HS-27A (cell line): ENCODE measurements around the gene FAM53B.

ENCODE experiments used
- DNase-seq: peaks from one replicate; pipeline ENCODE4 v3.0.0-alpha.2; 2012; ENCODE audit warnings: low read depth, missing footprints

FAM53B gene

GRCh38 chr10:124742413-124743190 lies 1.6 kb downstream of the FAM53B start:
- no peak for DNase-seq

DNA sequence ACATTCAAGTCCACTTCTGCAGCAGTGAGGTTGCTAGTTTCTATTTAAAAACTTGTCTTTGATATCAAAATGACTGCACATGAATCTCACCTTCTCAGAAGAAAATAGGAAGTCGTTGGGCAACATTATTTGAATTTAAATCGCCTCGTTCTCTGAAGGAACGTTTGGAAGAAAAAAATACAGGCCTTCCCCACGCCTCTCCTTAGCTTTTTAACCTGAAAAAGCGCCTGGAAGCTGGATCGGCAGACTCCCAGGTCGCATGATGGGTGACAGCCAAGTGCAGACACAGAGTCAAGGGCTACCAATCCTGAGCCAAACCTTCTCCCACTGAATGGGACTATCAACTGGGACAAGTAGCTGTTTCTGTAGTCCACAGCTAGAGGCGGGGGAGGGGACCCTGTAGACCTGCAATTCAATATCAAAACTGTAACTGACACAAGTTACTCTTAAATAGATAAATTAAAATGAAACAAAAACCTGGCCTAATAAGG lies 2.2 kb downstream of the FAM53B start:
- no peak for DNase-seq

DNA sequence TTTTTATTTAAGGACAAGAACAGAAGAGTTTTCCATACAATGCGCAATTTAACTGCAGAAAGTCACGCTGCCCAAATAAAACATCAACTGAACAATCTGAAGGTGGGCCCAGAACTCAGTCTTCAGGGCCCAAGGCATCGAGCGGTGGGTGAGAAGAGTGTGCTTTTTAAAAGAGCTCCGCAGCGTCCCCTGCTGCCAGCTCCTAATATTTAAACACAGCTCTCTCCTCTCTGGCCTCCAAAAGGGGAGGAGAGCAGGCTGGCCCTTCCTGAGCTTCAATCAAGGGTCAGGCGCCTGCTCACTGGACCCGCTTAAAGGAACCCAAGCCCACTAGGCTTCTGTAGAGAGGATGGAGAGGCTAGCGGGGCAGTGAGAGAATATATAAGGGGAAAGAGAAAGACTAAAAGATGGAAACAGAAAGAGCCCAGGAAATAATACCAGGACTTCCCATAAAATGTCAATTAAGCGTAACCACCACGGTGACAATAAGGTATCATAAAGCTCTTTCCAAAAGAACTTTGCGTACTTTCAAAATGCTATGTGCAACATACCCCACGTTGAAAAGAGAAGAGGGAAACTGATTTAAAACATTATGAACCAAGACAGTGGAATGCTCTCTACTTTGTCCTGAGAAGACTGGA lies 2.8 kb downstream of the FAM53B start:
- DNase-seq = no peak

DNA sequence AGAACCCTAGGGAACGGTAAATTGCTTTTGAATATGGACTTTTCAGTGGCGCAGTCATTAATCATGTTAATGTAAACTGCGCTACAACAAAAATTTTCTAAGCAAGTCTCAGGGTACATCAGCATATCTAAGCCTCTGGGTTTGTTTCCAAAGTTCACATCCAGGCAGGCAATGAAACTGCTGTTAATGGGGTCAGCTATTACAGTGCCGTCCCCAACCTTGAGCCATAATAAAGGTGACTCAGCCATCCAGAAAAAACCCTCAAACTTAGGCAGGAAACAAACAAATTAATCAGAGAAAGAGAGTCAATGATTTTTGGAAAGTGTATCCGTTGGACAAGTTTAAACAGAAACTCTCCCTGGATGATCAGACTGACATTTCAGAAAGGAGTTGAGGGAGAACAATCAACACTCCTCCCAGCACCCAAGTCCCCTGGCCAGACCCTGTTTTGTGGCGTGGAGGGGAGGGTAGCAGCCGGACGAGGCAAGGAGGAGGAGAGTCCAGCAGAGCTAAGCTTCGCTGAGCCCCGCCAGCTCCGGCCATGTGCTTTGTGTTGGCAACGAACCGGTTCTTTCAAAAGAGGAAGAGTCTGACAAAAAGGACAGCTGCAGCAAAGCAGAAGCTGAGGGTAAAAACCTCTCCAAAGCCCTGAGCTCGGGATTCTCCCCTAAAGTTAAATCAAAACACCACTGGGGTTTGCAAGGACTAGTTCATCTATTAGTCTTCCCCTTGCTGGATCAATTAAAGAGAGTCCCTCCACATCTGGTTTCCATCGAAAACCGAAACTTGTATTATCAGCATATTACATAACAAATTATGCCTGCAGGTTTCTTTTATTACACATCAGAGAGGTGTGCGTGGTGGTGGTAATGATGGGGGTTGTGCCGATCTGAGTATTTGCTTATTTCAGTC lies 3.6 kb downstream of the FAM53B start:
- no peak for DNase-seq

GRCh38 chr10:124739986-124740368 lies 4.2 kb downstream of the FAM53B start:
- no peak for DNase-seq

- DNase-seq = no peak
Observed at GRCh38 chr10:124739119-124739921, 4.9 kb downstream of the FAM53B start.

DNA sequence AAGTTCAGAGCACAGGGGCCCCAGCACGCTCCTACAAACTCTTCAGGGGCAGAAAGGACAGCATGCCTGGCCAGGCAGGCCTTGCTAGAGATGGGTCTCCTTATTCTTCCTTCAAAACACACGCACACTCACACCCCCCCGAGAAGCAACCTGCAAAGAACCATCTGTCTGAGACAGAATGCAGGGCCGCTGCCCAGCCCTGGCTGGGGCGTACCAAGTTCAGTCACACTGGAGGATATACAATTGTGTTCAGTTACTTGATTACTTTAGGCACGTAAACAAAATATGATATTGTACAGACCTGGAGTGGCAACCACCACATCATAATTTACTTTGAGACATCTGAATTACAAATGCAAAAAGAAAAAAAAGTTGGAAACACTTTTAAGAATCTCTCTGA lies 5.7 kb downstream of the FAM53B start:
- DNase-seq = no peak

- DNase-seq = no peak
Observed at GRCh38 chr10:124737708-124738107, 6.5 kb downstream of the FAM53B start.

DNA sequence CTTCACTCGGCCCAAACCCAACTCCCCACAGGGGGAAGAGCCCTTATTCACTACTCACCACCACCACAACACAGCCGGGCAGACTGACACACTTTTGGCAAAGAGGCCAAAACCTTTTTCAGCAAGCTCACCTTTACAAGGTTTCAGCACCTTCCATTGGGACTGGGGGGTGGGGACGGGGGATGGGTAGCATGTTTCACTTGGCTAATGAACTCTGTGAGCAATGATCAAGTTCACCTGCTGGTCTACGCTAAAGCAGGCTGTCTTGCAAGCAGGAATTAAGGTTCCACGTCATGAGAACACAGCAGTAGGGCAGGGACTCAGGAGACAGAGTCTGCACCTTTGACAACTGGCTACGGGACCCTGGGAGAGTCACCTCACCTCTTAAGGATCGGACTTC lies 7.0 kb downstream of the FAM53B start:
- no peak for DNase-seq

DNA sequence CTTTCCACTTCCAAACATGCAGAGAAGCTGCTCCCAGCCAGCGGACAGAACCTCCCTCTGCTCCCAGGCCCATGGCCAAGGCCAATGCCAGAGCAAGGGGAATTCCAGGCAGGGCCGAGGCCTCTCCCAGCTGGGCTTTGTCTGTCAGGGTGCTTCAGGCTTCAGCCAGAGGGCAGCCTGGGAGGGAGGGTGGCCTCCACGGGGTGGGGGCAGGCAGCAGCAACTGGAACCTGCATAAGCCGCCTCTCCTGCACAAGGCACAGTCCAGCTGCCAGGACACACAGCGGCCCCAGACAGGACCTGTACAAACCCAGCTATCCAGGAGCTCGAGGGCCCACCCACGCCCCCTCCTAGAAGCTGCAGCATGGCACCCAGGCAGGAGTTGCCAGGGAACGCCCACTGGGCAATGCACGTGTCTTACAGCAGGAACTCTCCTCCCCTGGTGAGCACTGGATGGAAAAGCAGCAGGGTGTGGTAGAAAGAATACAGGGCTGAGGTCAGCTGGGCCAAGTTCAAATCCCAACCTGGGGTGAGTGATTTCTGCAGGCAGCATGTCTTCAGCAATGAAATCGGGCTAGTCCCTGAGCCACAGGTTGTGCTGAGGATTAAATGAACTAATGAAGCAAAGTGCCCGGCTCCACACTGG lies 7.6 kb downstream of the FAM53B start:
- no peak for DNase-seq

GRCh38 chr10:124735491-124736286 lies 8.5 kb downstream of the FAM53B start:
- DNase-seq = no peak

DNA sequence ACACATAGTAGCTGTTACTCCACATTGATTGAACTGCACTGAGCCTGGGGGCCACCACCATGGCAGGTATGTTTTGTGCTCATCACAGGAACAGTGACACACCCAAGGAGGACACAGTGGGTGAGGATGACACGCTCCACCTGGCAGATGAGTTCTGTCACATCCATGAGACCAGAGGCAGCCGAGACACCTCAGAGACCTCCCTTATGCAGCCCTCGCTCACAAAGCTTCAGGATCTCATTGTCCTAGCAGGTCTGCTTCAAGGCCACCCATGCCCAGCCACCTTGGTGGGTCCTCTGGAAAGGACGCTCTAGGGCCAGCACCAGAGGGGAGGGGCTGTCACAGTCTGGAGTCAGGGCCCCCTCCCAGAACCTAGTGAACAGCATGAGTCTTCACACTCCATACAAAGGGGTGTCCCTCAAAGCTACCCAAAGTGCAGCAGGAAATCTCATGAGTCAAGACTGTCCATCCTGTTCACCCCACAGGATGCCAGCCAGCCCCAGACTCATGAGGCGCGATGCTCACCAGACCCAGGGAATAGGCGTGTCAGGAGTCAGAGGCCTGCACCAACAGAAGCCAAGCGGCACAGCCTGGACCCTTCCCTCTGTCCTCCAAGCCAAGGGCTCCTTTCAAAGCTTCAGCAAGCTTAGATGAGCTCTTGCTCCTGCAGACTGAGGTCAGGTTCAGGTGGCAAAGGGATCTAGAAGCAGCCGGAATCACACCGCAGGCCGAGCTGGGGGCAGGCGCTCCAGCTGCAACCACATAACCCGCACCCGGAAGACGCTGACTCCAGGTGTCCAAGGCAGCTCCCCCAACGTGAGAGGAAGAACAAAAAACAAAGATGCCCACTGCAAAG lies 9.6 kb downstream of the FAM53B start:
- no peak for DNase-seq

- DNase-seq = no peak
Observed at GRCh38 chr10:124733571-124734245, 10.5 kb downstream of the FAM53B start.

DNA sequence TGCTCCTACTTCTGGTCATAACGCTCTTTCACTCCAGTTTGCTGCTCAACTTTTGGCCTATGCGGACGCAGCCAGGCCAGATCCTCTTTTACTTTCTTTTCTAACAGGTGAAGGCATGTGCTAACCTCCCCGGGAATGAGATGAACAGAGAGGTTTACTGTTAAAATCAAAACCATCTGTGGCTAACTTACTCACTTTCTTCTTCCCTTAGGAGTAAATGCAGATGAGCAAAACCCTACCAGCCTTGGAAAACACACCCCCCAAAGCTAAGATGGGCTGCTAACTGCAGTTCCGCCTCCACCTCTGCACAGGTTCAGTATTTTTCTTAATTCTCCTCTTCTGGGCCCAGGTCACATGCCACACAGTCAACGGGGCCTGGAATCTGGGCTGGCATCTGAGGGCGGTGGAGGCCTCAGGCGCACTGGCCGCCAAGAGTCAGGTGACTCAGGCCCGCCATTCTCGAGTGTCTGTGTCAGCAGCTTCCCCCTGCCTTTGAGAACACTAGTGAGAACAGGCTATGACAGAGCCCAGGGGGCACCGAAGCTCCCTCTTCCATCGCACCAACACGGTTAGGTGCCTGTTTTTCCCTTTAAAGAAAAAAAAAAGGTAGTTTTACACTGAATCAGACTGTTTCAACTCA lies 11.1 kb downstream of the FAM53B start:
- no peak for DNase-seq

GRCh38 chr10:124731551-124731950 lies 12.6 kb downstream of the FAM53B start:
- no peak for DNase-seq

DNA sequence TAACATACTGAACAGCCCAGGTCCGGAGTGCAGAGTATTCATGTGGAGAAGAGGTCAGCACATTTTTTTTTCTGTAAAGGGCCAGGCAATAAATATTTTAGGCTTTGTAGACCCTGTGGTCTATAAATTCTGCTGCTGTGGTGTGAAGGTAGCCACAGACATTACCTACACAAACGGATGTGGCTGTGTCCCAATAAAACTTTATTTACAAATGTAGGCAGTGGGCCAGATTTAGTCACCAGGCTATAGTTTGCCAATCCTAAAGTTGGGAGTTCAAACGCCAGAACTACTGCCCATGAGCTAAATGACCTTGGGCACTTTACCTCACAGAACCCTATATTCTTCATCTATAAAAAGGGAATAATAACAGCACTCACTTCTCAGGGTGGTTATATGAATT lies 13.4 kb downstream of the FAM53B start:
- DNase-seq = no peak

- no peak for DNase-seq
Observed at GRCh38 chr10:124728830-124729661, 15.1 kb downstream of the FAM53B start.
